GM21526 (cell line): ENCODE data around the gene GHRHR.

Experiments used
- ATAC-seq: cut with Tn5 transposase; IDR thresholded peaks from one replicate; pipeline ENCODE4 v1.9.1; 2021; ENCODE audit warnings: moderate library complexity; ENCODE audit not compliant: unreplicated experiment, low FRiP score

GHRHR gene

DNA sequence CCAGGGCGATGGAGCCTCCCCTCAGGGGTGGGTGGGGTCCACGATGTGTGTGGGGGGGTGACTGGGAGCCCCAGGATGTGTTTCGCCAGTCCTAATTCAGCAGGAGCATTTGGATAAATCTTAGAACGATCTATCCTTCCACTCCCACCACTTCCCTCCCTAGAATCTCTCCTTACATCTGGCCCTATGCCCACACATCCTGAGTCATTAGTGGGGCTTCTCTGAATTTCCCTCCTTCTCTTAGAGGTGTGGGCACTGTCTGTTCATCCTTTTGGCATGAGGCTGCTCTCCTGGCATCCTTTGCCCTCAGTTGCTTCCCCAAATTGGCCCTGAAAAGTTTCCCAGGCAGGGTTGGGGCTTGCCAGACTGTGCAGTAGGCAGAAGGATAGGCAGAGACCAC lies 1.6 kb downstream of the GHRHR start:
- ATAC-seq: no peak

- no peak for ATAC-seq
Observed at GRCh38 chr7:30965883-30966282, 2.1 kb downstream of the GHRHR start.

- ATAC-seq: no peak
Observed at GRCh38 chr7:30968294-30968693, 4.5 kb downstream of the GHRHR start.

GRCh38 chr7:30968747-30969603 lies 5.2 kb downstream of the GHRHR start:
- ATAC-seq: no peak

- ATAC-seq: no peak
Observed at GRCh38 chr7:30969604-30969970, 5.8 kb downstream of the GHRHR start.

DNA sequence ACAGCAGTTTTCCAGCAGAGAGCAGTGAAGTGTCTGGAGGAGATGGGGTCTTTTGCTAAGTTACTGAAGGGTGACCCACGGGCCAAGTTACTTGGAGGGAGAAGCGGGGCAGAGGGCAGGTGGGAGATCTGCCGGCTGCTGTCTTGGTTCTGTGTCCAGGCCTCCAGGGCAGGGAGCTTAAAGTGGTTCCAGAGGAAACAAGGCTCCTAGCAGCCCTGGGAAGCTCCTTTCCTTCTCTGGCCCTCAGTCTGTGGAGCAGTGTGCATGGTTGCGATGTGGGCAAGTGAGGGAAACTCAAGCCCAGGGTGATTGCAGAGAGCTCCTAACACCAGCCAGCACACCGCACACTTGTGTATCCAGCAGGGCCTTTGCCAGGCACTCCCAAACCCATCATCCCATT lies 6.3 kb downstream of the GHRHR start:
- ATAC-seq: no peak

GRCh38 chr7:30970594-30971094 lies 6.9 kb downstream of the GHRHR start:
- no peak for ATAC-seq

DNA sequence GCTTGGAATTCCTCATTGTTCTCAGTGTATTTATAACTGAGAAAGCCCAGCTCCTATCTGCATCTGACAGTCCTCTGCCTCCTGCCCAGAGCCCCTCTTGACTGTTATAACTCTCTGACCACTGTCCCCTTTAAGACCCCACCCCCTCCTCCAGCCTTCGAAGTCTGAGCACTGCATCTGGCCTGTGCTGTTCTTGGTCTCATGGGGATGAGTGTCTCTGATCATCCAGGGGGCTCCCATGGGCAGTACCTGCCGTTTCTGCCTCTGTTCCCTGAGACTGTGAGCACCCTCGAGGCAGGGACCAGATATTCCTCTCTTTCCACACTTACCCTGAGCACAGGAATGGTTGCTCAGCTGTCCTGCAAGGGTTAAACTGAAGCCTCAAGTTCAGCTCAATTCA lies 7.7 kb downstream of the GHRHR start:
- ATAC-seq: no peak

GRCh38 chr7:30971840-30972563 lies 8.2 kb downstream of the GHRHR start:
- ATAC-seq: no peak

DNA sequence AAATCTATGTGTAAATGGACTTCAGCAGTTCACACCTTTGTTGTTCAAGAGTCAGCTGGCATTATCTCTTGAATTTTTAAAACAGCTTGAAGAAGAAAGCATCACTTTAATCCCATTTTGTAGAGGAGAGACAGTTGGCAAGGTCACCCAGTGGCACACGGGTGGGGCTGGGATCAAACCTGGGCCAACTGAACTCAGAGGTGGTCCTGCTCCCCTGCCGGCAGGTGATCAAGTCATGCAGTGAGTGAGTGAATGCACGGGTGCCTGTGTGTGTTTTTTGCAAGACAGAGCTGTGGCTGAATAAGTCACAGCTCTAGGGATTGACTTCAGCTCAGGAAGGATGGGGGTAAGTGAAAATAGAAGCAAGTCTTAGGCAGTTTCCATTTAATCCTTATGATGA lies 9.5 kb downstream of the GHRHR start:
- no peak for ATAC-seq

DNA sequence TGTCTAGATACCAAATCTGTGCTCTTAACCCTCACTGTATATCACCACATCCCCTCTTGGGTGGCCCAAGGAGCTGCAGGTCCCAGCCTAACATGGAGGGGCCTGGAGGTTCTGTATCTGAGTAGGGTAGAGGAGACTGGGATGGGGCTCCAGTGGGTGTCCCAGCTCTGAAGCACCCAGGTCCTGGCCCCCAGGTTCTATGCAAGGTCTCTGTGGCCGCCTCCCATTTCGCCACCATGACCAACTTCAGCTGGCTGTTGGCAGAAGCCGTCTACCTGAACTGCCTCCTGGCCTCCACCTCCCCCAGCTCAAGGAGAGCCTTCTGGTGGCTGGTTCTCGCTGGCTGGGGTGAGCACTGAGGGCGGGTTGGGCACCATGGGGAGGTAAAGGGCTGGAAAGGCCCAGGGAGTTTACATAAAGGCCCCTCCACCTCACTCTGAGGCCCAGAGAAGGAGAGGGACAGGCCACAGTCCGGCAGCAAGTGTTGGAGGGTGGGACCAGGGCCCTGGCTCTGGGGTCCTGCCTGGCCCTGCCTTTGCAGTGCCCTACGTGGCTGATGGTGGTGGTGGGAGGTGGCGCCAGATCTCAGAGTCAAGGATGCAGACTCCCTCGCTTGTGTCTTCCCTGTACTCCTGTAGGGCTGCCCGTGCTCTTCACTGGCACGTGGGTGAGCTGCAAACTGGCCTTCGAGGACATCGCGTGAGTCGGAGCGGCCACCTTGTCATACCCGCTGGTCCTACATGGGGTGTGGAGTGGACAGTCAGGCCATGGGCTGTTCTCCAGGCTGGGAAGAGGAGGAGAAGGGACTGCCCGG lies 10.2 kb downstream of the GHRHR start:
- no peak for ATAC-seq

DNA sequence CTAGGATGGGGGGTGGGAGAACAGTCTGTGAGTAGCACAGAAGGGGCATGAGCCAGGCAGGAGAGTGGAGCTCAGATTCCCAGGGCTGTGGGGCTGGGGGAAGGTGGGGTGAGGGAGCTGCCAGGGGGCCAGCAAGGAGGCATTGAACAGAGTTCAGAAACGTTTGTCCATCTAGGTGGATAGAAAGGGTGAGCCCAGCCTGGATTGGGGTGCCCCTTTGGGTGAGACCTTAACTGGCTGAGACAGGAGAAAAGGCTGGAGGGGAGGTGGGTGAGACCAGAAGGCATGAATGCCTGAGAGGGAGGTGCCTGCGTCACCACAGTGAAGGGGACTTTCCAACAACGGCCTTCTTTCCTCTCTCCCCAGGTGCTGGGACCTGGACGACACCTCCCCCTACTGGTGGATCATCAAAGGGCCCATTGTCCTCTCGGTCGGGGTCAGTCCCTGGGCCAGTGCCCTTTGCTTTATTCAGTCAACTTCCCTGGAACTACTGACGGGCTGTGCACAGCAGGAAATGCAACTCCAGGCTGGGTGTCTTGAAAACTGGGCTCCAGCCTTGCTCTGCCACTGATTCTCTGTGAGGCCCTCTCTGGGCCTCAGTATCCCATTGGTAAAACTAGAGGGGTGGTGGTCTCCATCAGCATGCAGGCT lies 11.0 kb downstream of the GHRHR start:
- peak; percentile 93 for ATAC-seq

DNA sequence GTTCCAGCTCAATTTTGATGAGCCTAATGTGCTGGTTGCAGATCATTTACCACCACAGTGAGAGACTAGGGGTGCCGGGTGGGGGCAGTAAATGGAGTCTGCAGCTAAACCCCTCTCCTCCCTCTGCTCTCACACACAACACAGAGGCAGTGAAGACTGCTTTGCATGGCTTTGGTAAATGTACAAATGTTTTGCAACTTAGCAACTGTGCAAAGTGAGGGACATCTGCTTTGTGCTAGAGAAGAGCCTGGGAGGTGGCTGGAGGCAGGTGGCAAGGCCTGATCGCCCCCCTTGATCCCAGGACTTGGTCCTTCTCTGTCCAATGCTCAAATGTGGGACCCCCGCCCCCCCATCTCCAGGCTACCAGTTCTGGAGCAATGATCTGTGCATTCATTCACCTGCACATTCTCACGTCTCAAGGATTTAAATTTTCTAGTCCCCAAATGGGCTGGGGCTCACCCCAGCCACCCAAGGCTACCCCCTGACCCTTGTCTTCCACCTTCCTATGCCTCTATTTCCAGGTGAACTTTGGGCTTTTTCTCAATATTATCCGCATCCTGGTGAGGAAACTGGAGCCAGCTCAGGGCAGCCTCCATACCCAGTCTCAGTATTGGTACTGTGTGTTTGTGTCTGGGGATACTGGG lies 11.6 kb downstream of the GHRHR start:
- ATAC-seq: no peak

DNA sequence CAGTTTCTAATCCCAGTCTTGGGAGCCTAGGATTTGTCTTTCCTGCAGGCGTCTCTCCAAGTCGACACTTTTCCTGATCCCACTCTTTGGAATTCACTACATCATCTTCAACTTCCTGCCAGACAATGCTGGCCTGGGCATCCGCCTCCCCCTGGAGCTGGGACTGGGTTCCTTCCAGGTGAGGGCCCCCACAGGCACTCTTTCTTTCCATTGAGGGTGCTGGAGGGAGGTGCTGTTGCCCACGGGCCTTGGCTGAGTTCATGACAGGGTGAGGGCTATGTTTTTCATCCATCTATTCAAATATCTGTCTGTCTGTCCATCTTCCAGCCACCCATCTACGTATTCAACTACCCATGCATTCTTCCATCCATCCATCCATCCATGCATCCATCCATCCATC lies 12.6 kb downstream of the GHRHR start:
- no peak for ATAC-seq

- ATAC-seq: no peak
Observed at GRCh38 chr7:30977222-30977621, 13.5 kb downstream of the GHRHR start.

GRCh38 chr7:30977896-30978564 lies 14.3 kb downstream of the GHRHR start:
- ATAC-seq: no peak

DNA sequence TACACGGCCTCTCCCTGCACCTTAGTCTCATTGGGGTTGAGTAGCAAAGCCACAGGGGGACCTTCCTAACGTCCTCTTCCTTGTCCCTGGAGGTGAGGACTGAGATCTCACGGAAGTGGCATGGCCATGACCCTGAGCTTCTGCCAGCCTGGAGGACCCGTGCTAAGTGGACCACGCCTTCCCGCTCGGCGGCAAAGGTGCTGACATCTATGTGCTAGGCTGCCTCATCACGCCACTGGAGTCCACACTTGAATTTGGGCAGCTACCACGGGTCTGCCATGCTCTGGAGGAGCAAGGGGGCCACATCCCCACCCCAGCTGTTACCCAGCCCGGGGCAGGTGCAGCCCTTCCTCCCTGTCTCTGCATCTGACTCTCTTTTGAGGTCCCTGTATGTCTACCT lies 15.3 kb downstream of the GHRHR start:
- ATAC-seq: no peak

GRCh38 chr7:30980194-30980593 lies 16.4 kb downstream of the GHRHR start:
- ATAC-seq: no peak

DNA sequence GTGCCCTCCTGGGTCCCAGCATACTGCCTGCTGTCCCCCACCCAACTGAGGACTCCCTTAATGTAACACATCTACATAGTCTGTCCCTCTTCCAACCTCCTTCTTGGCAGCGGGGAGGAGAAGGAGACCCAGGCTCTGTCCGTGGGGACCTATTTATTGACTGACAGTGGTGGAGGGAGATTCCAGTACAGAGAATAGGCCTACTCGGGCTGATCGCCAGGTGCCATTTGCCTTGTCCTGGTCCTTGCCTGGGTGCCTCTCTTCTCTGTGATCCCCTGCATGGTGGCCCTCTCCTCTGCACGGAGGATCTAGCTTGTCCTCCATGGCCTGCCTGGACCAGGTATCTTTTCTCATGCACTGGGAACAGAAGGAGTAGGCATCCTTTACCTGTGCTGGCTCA lies 17.0 kb downstream of the GHRHR start:
- no peak for ATAC-seq
